GM19324 (cell line): Measurements from ENCODE around the gene INSIG1.
A peak's percentile ranks its signal among the peaks of the same experiment; 100 is the strongest.

ENCODE experiments used
- ATAC-seq: cut with Tn5 transposase; IDR thresholded peaks from one replicate; pipeline ENCODE4 v1.9.1; 2021; ENCODE audit warnings: mild to moderate bottlenecking, moderate library complexity; ENCODE audit not compliant: unreplicated experiment, low FRiP score

INSIG1 gene

DNA sequence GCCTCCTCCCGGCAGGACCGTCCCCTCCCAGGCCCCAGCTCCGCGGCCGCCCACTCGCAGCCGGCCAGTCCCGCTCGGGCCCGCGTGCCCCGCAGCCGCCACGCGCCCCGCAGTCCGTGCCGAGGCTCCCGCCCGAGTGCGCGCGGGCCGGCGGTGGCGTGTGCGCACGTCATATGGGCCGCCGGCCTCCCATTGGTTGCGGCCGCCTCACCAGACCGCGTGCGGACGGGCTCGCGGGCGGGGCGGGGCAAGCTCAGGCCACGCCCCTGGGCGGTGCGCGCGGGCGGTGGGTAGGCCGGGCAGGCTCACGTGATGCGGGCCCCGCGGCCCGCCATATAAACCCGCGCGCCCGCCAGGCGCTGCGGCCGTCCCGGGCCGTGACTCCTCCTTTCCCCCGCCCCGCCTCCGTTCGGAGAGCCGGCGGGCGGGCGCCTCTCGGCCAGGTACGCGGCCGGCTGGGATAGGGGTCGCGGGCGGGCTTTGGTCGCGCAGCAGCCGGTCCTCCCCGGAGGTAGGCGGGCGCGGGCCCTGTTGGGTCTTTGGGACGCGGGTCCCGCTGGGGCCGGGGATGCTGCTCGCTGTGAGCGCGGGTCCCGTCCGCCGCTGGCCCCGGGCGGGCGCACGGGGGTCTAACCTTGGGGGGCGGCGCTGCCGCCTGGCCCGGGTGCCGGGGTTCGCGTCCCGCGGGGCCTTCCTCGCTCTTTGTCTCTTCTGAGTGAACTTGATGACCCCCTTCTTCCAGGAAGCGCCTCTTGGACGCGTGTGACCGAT is at the start of gene INSIG1:
Gene INSIG1, plus strand, starts transcription at position 362 of the 771 bp plus-strand sequence. Its CDS starts 408 bp downstream, at position 770.
- ATAC-seq, result peak; percentile 68

DNA sequence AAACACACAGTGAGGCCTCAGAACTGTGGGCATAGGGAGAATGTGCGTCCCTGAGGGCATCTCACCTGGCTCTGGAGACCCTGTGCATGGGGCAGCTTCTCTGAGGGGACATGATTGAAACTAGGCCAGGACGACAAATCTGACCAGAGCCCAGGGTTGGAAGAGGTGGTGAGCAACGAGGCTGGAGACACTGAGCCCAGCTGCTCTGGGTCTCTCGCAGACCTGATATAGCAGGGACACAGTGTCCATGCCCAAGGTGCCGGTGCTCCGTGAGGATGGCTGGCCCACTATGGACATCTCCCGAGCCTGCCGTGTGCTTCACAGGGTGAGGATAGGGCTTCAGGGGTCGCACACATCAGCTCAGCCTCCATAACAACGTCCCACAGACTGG is 49.3 kb upstream of the INSIG1 start:
- ATAC-seq, result no peak

DNA sequence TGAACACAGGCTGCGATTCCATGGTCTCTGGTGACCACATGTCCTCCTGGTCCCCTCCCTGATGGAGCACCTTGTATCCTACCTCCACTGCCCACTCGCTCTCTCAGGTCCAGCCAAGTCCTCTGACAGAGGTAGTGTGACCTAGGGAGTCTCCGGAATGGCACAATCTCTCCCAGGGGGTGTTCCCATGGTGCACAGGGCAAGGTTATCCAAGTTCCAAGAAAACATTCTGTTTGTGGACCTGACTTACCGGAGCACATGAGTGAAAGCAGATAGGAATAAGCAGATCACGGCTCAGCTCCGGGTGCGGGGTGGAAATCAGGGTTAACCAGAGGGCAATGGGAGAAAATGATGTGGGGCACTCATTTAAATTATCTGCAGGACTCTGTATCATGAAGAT is 45.8 kb upstream of the INSIG1 start:
- ATAC-seq, result no peak

- no peak for ATAC-seq
These were observed 45.2 kb upstream of the INSIG1 start for GRCh38 chr7:155252444-155252887.

DNA sequence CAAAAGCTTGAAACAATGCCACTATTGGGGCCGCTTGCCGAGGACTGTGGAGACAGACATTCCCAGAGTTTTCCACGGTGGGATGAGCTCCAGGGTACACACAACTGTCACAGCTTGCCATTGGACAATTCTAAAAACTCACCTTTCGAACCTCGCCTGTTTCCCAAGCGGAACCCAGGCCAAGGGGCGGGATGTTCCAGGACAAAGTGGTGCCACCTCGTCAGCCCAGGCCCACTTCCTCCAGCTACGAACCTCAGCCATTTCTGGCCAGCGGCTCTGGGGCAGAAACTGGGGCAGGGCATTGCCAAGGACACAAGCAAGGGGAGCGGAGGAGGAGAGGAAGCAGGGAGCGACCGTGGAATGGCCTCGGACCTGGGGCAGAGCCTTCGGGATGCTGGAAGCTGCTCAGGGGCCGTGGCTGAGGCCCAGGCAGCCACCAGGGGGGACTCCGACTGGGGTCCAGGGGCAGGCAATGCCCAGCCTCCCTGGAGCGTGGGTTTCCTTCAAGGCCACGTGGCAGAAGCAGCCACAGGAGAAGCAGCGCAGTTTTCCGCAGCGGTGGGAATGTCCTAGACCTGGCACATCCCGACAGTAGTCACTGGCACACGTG is 44.7 kb upstream of the INSIG1 start:
- no peak for ATAC-seq

DNA sequence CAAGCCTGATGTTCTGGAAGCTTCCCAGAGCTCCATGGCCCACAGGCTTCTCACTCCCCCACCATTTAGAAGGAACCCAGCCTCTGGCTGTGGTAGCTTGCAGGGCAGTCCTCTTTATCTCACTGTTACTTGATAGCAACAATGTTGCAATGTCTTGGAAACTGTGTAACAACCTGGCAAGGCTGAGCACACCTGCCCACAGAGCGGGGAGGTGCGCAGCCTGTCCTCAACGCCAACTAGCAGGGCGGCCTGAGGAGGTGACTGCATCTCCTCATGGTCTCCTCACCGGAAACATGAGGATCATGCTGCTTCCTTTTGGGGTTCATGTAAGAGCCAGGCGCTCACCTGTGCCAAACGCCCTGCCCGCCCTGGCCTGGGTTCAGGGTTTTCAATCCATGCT is 43.7 kb upstream of the INSIG1 start:
- ATAC-seq, result no peak

GRCh38 chr7:155255071-155255470 is 42.6 kb upstream of the INSIG1 start:
- no peak for ATAC-seq

- no peak for ATAC-seq
These were observed 42.1 kb upstream of the INSIG1 start for GRCh38 chr7:155255621-155256020.

DNA sequence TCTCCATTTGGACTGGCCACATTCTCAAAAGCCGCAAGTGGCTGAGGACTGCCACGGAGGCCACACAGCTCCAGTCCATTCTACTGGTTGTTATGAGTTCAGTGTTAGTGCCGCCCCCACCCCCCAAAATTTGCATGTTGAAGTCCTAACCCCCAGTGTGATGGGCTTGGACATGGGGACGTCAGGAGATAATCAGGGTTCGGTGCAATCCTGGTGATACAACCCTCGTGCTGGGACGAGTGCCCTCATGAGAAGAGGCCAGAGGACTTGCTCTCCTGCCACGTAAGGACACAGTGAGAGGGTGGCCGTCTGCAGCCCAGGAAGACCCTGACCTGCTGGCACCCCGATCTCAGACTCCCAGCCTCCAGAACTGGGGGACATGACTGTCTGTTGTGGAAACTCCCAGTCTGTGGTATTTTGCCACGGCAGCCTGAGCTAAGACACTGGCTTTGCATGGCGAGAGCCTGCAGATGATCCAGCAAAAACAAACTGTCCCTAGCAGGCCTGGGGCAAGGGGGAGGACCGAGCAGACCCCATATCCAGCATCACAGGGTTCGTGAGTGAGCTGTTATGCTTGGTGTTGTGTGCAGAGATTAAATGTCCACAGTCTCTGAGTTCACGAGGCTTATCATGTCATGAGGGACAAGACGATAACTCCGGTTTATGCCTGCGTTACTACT is 41.5 kb upstream of the INSIG1 start:
- ATAC-seq, result no peak

DNA sequence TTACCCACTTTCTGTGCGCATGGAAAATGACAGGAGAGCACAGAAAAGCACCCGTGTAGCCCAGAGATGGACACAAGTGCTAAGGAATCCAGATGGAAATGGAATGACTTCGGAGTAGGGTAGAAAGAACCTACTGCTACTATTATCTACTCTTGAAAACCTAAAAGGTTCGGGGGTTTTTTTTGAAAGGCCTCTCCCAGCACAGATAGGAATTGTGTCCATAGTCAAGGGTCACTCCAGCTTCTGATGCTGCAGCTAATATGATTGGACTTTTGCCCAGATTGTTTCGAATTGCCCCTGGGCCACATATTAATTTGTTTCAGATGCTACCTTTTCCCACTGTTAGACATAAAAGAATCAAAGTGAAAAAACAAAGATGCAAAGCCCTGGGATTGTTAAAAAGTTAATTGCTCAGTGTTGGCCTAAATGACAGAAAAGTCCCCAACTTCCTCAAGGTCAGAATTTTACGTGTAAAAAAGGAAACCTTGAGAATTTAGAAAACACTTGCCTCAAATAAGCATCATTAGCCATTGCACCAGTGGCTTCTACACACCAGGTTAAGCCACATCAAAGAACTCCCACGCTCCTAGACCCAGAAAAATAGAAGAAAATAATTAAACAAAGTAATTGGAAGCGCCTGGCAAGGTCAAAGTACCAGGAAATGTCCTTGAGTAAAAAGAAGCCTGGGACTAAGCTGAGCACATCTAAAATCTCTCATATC is 40.8 kb upstream of the INSIG1 start:
- no peak for ATAC-seq

DNA sequence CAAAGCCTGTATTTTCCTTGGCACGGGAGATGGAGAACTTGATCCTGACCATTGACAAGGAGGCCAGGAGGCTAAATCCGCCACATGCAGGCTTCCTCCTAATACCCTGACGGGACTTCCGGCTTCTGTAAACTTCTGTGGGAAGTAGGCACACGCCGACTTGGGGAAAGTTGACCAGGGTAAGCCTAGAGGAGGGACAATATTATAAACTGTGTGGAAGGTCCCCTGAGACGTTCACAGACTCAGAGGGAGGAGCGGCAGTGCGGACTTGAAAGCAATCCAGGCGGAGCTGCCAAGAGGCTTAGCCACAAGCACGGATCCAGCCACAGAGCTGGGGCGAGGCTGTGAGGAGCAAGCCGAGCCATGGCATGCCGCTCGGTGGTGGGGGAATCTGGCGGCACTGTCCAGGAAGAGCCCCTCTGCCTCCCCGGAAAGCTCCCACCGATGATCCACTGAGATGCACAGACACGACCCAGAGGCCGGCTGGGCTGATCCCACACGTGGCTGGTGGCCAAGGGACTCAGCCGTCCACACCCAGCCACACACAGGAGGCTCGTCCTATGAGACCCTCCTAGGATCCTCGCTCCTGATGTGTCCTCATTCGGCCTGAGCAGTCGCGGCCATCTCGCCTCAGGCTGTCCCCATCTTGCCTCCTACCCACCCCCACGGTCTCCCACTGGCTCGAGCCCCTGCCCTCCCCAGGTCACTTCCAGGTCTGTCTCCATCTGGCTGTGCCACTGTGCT is 40.0 kb upstream of the INSIG1 start:
- ATAC-seq, result no peak

- ATAC-seq, result no peak
These were observed 39.5 kb upstream of the INSIG1 start for GRCh38 chr7:155258226-155258560.

DNA sequence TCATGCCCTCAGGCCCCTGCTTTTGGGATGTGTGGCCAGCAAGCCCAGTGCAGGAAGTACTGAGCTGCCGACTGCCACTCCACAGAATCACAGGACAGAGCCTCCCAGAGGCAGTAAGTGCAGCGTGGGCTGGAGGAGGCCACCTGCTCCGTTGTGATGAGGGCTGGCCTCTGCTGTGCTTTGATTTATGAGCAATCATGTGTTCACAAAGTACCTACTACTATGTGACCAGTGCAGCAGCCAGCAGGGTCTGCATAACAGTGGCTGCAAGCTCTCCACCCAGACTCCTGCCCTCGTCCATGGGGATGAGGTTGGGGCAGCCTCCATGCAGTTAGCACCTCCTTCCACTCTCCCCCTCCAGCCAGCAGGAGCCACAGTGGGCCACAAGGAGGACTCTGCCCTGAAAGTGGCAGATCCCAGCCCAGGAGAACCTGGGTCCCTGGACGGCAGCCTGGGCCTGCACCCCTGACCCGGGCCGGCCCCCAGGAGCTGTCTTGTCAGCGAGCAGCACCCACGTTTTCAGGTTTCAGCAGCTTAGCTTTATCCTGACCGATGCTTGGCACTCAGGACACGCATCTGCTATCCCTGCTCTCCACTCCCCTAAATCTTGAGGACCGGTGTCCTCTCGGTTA is 37.7 kb upstream of the INSIG1 start:
- no peak for ATAC-seq

GRCh38 chr7:155260498-155260872 is 37.2 kb upstream of the INSIG1 start:
- no peak for ATAC-seq

- no peak for ATAC-seq
These were observed 36.4 kb upstream of the INSIG1 start for GRCh38 chr7:155261031-155261985.

- ATAC-seq, result no peak
These were observed 35.6 kb upstream of the INSIG1 start for GRCh38 chr7:155262031-155262430.

GRCh38 chr7:155263051-155263450 is 34.6 kb upstream of the INSIG1 start:
- no peak for ATAC-seq

- ATAC-seq, result no peak
These were observed 34.0 kb upstream of the INSIG1 start for GRCh38 chr7:155263581-155264143.

DNA sequence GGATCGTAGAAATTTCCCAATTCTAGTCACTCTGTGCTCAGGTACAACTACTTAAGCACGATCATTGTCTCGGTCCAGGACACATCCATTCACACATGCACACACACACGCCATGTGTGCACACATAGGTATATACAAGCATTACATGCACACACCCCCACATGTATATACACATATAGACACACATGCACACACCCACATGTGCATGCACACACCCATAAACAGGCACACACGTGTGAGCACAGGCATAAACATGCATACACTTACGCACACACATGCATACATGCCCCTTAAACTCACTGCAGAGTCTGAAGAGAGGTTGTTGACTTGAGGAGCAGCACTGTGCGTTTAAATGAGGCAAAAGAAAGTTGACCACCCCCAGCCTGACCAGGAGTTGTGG is 32.5 kb upstream of the INSIG1 start:
- no peak for ATAC-seq
